EH (cell line): Measurements from ENCODE around the gene KRTAP5-5.
"Not testable (repeated sequence)": the region's sequence is repeated elsewhere in the genome, so short reads cannot be mapped to it uniquely, and the experiment has no call there.

Source experiments
- DNase-seq: peaks from one replicate; pipeline ENCODE4 v3.0.0-alpha.2; 2015; ENCODE audit warnings: low read depth

The KRTAP5-5 gene

GRCh38 chr11:1607156-1607845 lies 22.3 kb upstream of the KRTAP5-5 start:
- DNase-seq: peak; percentile 4

- DNase-seq: not testable (repeated sequence)
These were observed 21.7 kb upstream of the KRTAP5-5 start for GRCh38 chr11:1607901-1608300.

- DNase-seq: no peak
These were observed 21.2 kb upstream of the KRTAP5-5 start, which contains the start of gene KRTAP5-3 for GRCh38 chr11:1608363-1608762. Gene KRTAP5-3, minus strand, starts transcription at chr11:1608463. Its CDS starts 78 bp downstream, at chr11:1608385.

- DNase-seq: peak; percentile 4
These were observed 11.3 kb upstream of the KRTAP5-5 start for GRCh38 chr11:1618231-1618630.

GRCh38 chr11:1619449-1619848 lies 10.1 kb upstream of the KRTAP5-5 start:
- DNase-seq: peak; percentile 27

GRCh38 chr11:1622086-1622485 lies 7.5 kb upstream of the KRTAP5-5 start, which contains the start of gene KRTAP5-4:
Gene KRTAP5-4, minus strand, starts transcription at chr11:1622138. Its CDS starts 45 bp downstream, at chr11:1622093.
- no peak for DNase-seq

GRCh38 chr11:1623716-1624115 lies 5.9 kb upstream of the KRTAP5-5 start:
- DNase-seq: no peak

- DNase-seq: no peak
These were observed 5.0 kb upstream of the KRTAP5-5 start for GRCh38 chr11:1624621-1625020.

- no peak for DNase-seq
These were observed 4.0 kb upstream of the KRTAP5-5 start for GRCh38 chr11:1625541-1625940.

GRCh38 chr11:1628506-1629325 lies 859 bp upstream of the KRTAP5-5 start:
- peak; percentile 49 for DNase-seq

GRCh38 chr11:1630271-1630670 lies 696 bp downstream of the KRTAP5-5 start:
- no peak for DNase-seq

- no peak for DNase-seq
These were observed 1.5 kb downstream of the KRTAP5-5 start for GRCh38 chr11:1631066-1631568.

- DNase-seq: no peak
These were observed 2.6 kb downstream of the KRTAP5-5 start for GRCh38 chr11:1632053-1632714.

GRCh38 chr11:1633864-1634263 lies 4.3 kb downstream of the KRTAP5-5 start:
- no peak for DNase-seq

- DNase-seq: no peak
These were observed 6.8 kb downstream of the KRTAP5-5 start for GRCh38 chr11:1636291-1636950.

- DNase-seq: no peak
These were observed 8.1 kb downstream of the KRTAP5-5 start for GRCh38 chr11:1637628-1638027.

- DNase-seq: no peak
These were observed 8.8 kb downstream of the KRTAP5-5 start for GRCh38 chr11:1638344-1638743.

GRCh38 chr11:1639102-1639620 lies 9.6 kb downstream of the KRTAP5-5 start:
- DNase-seq: peak; percentile 28

GRCh38 chr11:1639666-1640065 lies 10.1 kb downstream of the KRTAP5-5 start:
- DNase-seq: no peak

- DNase-seq: peak; percentile 34
These were observed 10.7 kb downstream of the KRTAP5-5 start for GRCh38 chr11:1640076-1640946.

- no peak for DNase-seq
These were observed 11.5 kb downstream of the KRTAP5-5 start for GRCh38 chr11:1641096-1641495.
